ENCODE results near the gene UROC1. TPM values are rescaled to one million over a fixed set of nuclear protein-coding genes. Genes with fewer than 3 reads are reported as not detected.

The UROC1 gene
- total and polyA plus RNA-seq, 2 of the 4 experiments (the other 2 are of a cell fraction) = not detected

DNA sequence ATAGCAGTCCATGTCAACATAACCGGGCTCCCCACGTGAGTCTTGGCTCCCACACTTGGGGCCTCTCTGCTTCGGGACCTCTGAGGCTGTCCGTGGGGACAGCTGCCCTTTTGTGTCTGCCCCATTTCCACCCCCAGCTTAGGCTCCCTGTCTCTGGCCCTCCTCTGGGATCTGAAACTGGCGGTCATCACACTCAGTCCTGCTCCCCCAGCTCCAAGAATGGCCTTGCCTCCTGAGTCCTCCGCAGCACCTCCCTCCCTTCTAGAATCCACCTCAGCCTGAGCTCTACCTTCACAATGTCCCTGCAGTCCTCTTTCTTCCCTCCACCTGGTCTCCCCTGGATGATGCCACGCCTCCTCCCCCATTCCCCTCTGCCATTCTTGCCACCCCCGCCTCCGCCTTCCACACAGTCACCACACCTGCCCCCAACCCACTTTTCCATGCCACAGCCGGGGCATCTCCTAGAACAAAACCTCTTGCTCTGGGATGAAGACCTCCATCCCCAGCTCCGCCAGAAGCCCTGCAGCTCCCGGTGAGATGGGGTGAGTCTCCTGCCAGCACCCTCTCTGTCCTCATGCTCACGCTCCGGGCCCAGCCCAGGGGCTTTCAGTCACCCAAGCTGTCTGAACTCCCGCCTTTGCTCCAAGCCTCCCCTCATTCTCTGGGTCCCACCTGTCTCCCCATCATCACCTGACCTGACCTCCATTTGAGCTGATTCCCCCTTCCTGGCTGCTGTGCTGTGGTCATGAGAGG, 34.9 kb downstream of the UROC1 start:
- Histone ChIP-seq H2BK5ac (ENCODE audit: low read depth, low read length, poor library complexity, severe bottlenecking) (no peak overlapping the region), H2AK9ac (replicated peaks; ENCODE audit: low read depth, low read length, poor library complexity) (no peak overlapping the region), H3K9ac (ENCODE audit: low read depth, low read length) (no peak overlapping the region), H3K23ac (ENCODE audit: low read depth, low read length) (no peak overlapping the region), H2BK120ac (ENCODE audit: low read depth, low read length) (no peak overlapping the region), H3K14ac (replicated peaks; ENCODE audit: low read depth, low read length) (no peak overlapping the region), H3K27ac (ENCODE audit: insufficient read depth, low read length) (no peak overlapping the region), H3K9me3 (ENCODE audit: control insufficient read depth, insufficient read depth, low read length) (no peaks in the 10 kb centered on the region), H3K4me2 (ENCODE audit: low read depth, low read length) (no peak overlapping the region), H3K4me3 (ENCODE audit: insufficient read depth, low read depth, low read length) (no peak overlapping the region), H3K18ac (ENCODE audit: low read depth, low read length) (no peak overlapping the region), H3K4ac (ENCODE audit: low read depth, low read length) (no peak overlapping the region), H4K91ac (ENCODE audit: insufficient read depth, low read depth, low read length) (no peak overlapping the region), H2BK20ac (ENCODE audit: low read depth, low read length) (no peak overlapping the region), H3K79me1 (ENCODE audit: low read depth in 1 of 2, low read length in 2 of 2) (no peaks in the 10 kb centered on the region), H4K20me1 (ENCODE audit: insufficient read depth, low read length) (no peaks in the 10 kb centered on the region), H4K5ac (ENCODE audit: low read depth, low read length) (no peak overlapping the region), H2AK5ac (ENCODE audit: low read depth, low read length) (no peak overlapping the region), H2AFZ (replicated peaks; ENCODE audit: low read length, poor library complexity) (no peak overlapping the region), H3K9me1 (ENCODE audit: insufficient read depth, low read length) (no peaks in the 10 kb centered on the region), H3K27me3 (ENCODE audit: control insufficient read depth, insufficient read depth, low read length) (peaks cover 2% of the 10 kb centered on the region; the same call in 1 of the 2 replicates), H3K4me1 (ENCODE audit: control insufficient read depth, insufficient read depth, low read length) (no peaks in the 10 kb centered on the region), H2BK15ac (ENCODE audit: low read depth, low read length) (no peak overlapping the region), H3K36me3 (ENCODE audit: control insufficient read depth, insufficient read depth, low read length) (no peaks in the 10 kb centered on the region), H4K8ac (ENCODE audit: low read depth in 2 of 2, low read length in 2 of 2) (no peak overlapping the region), H3K56ac (ENCODE audit: extremely low read depth, insufficient read depth, low read length) (no peak overlapping the region)
- BruUV-seq (replicated peaks) = no TSS peak
- ATAC-seq (ENCODE audit: low read depth) (no peak), DNase-seq (no peak)
- TF ChIP-seq BHLHE40 (IDR thresholded peaks at IDR 0.05; ENCODE audit: low read depth, low read length) = no peak
- no peak for TF ChIP-seq RCOR1 (IDR thresholded peaks at IDR 0.05; ENCODE audit: insufficient replicate concordance, low read length)
- TF ChIP-seq RFX5 (IDR thresholded peaks at IDR 0.05; ENCODE audit: low read depth, low read length) = no peak
- TF ChIP-seq, protein P1, sequence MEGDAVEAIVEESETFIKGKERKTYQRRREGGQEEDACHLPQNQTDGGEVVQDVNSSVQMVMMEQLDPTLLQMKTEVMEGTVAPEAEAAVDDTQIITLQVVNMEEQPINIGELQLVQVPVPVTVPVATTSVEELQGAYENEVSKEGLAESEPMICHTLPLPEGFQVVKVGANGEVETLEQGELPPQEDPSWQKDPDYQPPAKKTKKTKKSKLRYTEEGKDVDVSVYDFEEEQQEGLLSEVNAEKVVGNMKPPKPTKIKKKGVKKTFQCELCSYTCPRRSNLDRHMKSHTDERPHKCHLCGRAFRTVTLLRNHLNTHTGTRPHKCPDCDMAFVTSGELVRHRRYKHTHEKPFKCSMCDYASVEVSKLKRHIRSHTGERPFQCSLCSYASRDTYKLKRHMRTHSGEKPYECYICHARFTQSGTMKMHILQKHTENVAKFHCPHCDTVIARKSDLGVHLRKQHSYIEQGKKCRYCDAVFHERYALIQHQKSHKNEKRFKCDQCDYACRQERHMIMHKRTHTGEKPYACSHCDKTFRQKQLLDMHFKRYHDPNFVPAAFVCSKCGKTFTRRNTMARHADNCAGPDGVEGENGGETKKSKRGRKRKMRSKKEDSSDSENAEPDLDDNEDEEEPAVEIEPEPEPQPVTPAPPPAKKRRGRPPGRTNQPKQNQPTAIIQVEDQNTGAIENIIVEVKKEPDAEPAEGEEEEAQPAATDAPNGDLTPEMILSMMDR (conservative IDR thresholded peaks at IDR 0.05; ENCODE audit: low read depth, low read length) = no peak
- no peak for TF ChIP-seq CHD1 (IDR thresholded peaks at IDR 0.05; ENCODE audit: low read depth, low read length)
- no peak for TF ChIP-seq SMC3 (IDR thresholded peaks at IDR 0.05; ENCODE audit: low read depth, low read length)
- TF ChIP-seq MAFK (IDR thresholded peaks at IDR 0.05; ENCODE audit: low read depth, low read length) = no peak
- no peak for TF ChIP-seq MAZ (IDR thresholded peaks at IDR 0.05; ENCODE audit: borderline replicate concordance, low read depth, low read length)
- TF ChIP-seq POLR2A (IDR thresholded peaks at IDR 0.05; ENCODE audit: low read depth, low read length) = no peak
- TF ChIP-seq, protein P2, sequence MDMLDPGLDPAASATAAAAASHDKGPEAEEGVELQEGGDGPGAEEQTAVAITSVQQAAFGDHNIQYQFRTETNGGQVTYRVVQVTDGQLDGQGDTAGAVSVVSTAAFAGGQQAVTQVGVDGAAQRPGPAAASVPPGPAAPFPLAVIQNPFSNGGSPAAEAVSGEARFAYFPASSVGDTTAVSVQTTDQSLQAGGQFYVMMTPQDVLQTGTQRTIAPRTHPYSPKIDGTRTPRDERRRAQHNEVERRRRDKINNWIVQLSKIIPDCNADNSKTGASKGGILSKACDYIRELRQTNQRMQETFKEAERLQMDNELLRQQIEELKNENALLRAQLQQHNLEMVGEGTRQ (IDR thresholded peaks at IDR 0.05; ENCODE audit: low read depth, low read length) = no peak
- TF ChIP-seq MXI1 (IDR thresholded peaks at IDR 0.05; ENCODE audit: borderline replicate concordance, low read depth, low read length) = no peak
- TF ChIP-seq CEBPB (IDR thresholded peaks at IDR 0.05; ENCODE audit: low read depth, low read length) = no peak
- TF ChIP-seq RAD21 (IDR thresholded peaks at IDR 0.05; ENCODE audit: low read length) = no peak
- no peak for TF ChIP-seq NFE2L2 (IDR thresholded peaks at IDR 0.05; ENCODE audit: low read depth, low read length)
- TF ChIP-seq FOS (IDR thresholded peaks at IDR 0.05; ENCODE audit: low read depth, low read length) = no peak
- dilution Hi-C loops (cut with HindIII; ENCODE audit: low sequenced_read_pairs, unreplicated experiment) = no loop called here
- ChIA-PET CTCF (interaction anchor here (0.6 kb wide), 1 partner anchor 18 kb away, joined by 3 read pairs; no protein-coding TSS in a partner anchor), POLR2A (ENCODE audit: unreplicated experiment) (interaction anchor here (0.8 kb wide), 1 partner anchor 11 kb away, joined by 5 read pairs; no protein-coding TSS in a partner anchor)
- WGBS, 2 experiments (ENCODE audit: extremely low coverage in 2 of 2, insufficient read length in 1 of 2) = 80% methylated on average over 10 of the region's 15 CpGs; no CpG with 5 or more reads in 1 of the 2 experiments
- intact Hi-C loops (cut with micrococcal nuclease) = no loop called here
- in situ Hi-C loops (cut with MboI; ENCODE audit: low sequenced_read_pairs) = no loop called here
